ENCODE results near the gene SYTL3.

SYTL3 gene

GRCh38 chr6:158703837-158704822 is 54.3 kb downstream of the SYTL3 start:
- no peak overlapping the region; the same call in 1 of the 2 replicates for H3K4me3 ChIP-seq (ENCODE audit: low read length)
- TF ChIP-seq ZNF274 (IDR thresholded peaks at IDR 0.05; ENCODE audit: low read depth, low read length): no peak

- TF ChIP-seq ZNF274 (IDR thresholded peaks at IDR 0.05; ENCODE audit: low read depth, low read length): no peak
- H3K4me3 ChIP-seq (ENCODE audit: low read length): no peak overlapping the region
These were observed 55.7 kb downstream of the SYTL3 start for GRCh38 chr6:158705386-158706126.

DNA sequence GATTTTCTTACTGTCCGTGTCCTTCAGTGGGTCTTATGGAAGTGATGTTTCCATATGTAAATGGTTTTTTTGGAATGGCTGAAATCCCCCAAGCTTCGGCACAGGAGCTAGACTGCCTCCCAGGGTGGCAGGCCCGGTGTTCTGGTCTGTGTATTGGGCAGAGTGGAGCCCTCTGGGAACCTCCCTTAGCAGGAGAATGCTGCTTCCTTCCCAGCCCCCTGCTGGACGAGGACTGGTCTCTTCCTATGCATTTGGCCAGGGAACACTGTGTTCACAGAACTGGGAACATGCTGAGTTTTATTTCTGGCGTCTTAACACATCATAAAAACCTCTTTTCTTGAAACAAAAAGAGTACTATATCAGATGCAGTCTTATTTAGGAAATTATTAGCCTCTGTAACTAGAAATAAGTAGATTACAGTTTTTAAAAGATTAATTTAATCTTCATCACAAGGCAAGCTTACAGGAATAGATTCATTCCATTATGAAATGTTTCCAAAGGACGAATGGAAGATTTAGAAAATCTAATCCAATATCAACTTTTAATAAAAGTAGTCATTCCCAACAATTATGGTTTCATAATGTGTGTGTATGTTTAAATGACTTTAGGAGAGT is 56.6 kb downstream of the SYTL3 start:
- H3K4me3 ChIP-seq (ENCODE audit: low read length): no peak overlapping the region
- TF ChIP-seq ZNF274 (IDR thresholded peaks at IDR 0.05; ENCODE audit: low read depth, low read length): no peak

DNA sequence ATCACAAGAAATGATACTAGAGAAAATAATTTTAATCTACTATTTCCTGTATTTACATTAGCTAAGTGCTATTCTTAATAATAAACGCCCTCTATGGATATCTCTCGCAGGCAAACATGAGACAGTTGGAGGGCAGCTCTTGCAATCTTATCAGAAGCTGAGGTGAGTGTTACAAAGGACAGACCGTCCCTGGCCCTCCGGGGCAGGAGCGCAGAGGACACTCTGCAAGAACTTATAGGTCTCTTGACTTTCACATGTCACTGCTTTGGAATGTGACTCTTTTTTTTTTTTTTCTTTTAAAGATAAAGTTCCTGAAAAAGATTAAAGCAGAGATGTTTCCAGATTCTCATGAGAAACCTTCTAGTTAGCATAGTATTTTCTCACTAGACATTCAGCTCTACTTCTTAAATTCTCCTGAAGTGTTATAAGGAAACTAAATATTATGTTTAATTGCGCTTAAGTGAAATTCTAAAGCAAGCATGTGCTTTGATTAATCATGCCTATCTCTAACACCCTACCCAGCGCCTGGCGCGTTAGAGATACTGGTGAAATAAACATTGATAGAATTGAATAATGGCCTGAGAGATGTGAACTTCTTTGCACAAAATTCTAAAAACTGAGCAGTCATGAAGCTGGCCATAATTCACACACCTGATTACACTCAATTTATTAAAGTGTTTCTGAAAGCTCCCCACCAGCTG is 57.4 kb downstream of the SYTL3 start:
- TF ChIP-seq ZNF274 (IDR thresholded peaks at IDR 0.05; ENCODE audit: low read depth, low read length): no peak
- H3K4me3 ChIP-seq (ENCODE audit: low read length): no peak overlapping the region

GRCh38 chr6:158707821-158708195 is 58.0 kb downstream of the SYTL3 start:
- H3K4me3 ChIP-seq (ENCODE audit: low read length): no peak overlapping the region
- TF ChIP-seq ZNF274 (IDR thresholded peaks at IDR 0.05; ENCODE audit: low read depth, low read length): no peak

- H3K4me3 ChIP-seq (ENCODE audit: low read length): no peak overlapping the region
- TF ChIP-seq ZNF274 (IDR thresholded peaks at IDR 0.05; ENCODE audit: low read depth, low read length): no peak
These were observed 58.4 kb downstream of the SYTL3 start for GRCh38 chr6:158708239-158708638.

DNA sequence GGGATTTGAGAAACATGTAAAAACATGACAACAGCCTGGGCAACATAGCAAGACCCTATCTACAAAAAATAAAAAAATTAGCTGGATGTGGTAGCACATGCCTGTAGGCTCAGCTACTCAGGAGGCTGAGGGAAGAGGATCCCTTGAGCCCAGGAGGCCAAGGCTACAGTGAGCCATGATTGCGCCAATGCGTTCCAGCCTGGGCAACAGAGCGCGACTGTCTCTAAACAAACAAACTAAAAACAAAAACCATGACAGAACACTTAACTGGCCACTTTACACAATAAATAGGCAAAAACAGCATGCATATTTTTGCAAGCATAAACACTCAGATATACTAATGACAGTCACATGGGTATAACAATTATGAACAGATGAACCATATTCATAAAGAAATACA is 60.0 kb downstream of the SYTL3 start:
- TF ChIP-seq ZNF274 (IDR thresholded peaks at IDR 0.05; ENCODE audit: low read depth, low read length): no peak
- no peak overlapping the region for H3K4me3 ChIP-seq (ENCODE audit: low read length)

DNA sequence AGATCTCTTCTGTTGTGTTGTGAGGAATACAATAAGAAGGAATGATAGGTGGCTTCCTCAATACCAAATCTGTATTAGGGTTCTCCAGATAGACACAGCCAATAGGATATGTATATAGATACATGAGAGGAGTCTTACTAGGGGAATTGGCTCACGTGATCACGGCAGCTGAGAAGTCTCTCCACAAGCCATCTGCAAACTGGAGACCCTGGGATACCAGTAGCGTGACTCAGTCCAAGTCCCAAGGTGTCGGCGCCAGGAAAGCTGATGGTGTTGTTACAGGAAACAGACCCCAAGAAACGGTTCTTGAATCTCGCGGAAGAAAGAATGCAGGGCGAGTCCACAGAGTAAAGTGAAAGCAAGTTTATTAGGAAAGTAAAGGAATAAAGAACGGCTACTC is 61.4 kb downstream of the SYTL3 start:
- H3K4me3 ChIP-seq (ENCODE audit: low read length): no peak overlapping the region

GRCh38 chr6:158713469-158713868 is 63.6 kb downstream of the SYTL3 start:
- no peak overlapping the region for H3K4me3 ChIP-seq (ENCODE audit: low read length)
- TF ChIP-seq ZNF274 (IDR thresholded peaks at IDR 0.05; ENCODE audit: low read depth, low read length): no peak

More for the DNA sequence above, 61.4 kb downstream of the SYTL3 start:
- TF ChIP-seq ZNF274 (IDR thresholded peaks at IDR 0.05; ENCODE audit: low read depth, low read length): no peak

DNA sequence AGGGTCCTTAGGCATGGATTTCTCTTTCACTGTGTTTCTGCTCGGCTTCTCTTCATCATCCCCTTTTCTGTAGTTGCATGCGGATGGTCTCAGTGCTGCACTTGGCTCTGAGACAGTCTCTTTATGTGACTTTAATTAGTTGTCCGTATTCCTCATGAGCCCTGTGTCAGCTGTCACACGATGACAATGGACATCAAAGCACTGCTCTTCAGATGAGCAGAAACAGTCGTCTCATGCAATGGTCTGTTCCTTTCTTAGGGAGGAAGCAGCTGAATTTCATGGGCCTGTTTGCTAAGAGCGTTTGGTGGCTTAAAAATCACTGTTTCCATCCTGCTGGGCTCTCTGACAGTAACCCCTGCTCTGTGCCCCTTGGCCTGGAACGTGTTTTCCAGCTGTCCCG is 64.9 kb downstream of the SYTL3 start:
- no peak for TF ChIP-seq ZNF274 (IDR thresholded peaks at IDR 0.05; ENCODE audit: low read depth, low read length)
- H3K4me3 ChIP-seq (ENCODE audit: low read length): no peak overlapping the region

DNA sequence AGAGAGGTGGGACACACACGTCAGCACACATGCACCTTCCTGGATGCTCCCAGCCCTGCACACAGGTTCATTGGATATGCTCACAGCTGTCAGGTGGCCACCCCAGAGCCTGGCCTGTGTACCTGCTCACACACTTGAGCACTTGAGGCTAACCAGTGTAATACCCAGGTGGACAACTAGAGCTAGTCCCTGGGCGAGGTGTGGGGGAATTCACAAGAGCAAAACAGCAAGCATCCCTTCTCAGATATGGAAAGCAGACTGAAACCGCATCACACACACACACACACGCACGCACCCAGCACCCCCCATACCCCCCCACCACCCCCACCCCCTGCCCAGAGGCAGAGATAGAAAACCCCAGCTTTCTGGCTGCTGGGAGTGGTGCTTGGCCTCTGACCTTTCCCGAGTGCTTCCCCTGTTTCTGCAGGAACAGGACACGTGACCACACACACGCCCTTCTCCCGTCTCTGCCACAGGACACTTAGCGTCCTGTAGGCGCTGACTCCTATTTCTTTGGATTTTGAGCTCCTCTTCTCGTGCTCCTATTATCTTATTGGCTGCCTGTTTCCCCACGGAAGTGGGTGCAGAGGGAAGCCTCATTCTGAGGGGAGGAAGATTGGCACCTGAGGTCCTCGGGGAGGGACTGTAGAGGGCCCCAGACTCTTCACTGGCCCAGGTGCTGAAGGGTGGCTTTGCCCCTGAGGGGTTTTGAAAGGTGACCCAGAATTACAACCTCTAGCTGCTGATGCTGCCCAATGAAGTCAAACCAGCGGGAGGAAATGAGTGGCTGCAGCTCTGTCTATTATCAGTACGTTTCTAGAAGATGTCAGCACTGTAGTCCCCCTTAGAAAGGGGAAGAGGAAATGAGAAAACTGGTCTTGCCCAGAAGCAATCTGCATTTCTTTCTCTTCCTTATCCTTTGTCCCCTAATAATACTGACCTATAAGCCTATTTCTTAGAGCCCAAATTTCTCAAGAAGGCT is 65.8 kb downstream of the SYTL3 start:
- H3K4me3 ChIP-seq (ENCODE audit: low read length): no peak overlapping the region; the same call in 1 of the 2 replicates
- no peak for TF ChIP-seq ZNF274 (IDR thresholded peaks at IDR 0.05; ENCODE audit: low read depth, low read length)

DNA sequence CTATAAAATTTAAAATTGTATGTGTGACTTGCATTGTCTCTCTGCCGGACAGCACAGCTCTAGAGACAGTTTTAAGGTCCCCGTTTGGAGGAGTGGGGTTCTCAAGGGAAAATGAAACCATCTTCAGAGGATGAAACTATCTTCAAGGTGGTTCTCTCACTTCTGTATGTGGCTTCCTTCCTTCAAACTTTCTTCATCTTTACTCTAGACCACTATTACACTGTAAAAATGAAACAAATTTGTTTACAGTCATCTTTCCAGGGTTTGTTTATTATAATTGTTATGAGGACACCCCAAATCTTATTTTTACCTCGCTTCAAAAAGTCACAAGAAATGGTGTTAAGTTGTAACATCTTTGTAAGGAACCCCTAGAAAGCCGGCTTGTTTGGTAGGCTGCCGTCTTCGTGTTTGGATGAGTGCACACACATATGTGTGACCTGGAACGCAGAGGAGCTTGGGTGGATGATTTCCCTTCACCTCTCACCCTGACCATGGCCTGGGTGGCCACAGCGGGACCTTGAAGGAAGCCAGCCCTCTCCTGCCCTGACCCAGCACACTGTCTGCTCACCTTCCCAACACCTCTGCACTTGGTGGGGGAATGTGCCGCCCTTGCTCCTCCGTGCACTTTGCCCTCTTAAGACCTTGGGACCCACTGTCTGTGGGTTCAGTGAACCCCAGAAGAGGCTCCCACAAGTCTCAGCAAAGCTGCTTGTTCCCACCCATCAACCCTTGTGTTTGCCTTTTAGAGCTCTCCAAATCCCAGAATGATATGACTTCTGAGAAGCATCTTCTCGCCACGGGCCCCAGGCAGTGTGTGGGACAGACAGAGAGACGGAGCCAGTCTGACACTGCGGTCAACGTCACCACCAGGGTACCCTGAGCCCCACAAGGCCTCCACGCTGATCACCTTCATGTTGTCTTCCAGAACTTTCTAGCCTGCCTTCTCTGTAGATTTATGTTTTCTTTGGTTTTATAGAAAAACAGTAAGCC is 67.8 kb downstream of the SYTL3 start:
- no peak for TF ChIP-seq ZNF274 (IDR thresholded peaks at IDR 0.05; ENCODE audit: low read depth, low read length)
- peak overlapping the region; percentile 8; the same call in 1 of the 2 replicates for H3K4me3 ChIP-seq (ENCODE audit: low read length)
